CD4-positive, alpha-beta T cell (primary cell): ENCODE measurements around the gene FSTL5. TPM values are rescaled to one million over a fixed set of nuclear protein-coding genes. Genes with fewer than 3 reads are reported as not detected.

ENCODE experiments used
- ATAC-seq: fragments of 200-7000 bp; cut with Tn5 transposase; one replicate; pipeline ENCODE4 v1.10.0; 2022; ENCODE audit warnings: mild to moderate bottlenecking; ENCODE audit not compliant: poor library complexity
- CTCF ChIA-PET: fragments of 350-600 bp; sonication (Branson Sonifier 250); formaldehyde crosslinking; loops from one replicate; lab custom pipeline; 2021; ENCODE audit warnings: antibody characterized with exemption, inconsistent platforms; lab: Charles Lee
- POLR2A ChIA-PET: fragments of 350-600 bp; sonication (Branson Sonifier 250); formaldehyde crosslinking; loops from one replicate; lab custom pipeline; 2021; ENCODE audit warnings: antibody characterized with exemption, inconsistent platforms; lab: Charles Lee
- DNase-seq, 14 experiments: peaks; one replicate each; pipeline ENCODE4 v3.0.0-alpha.2; 2013 to 2020; ENCODE audit warnings: mixed read lengths in 2 of 14
- H3K27ac ChIP-seq, 2 donors: one replicate each; pipeline versions ENCODE4 v1.5.1 to v1.7.0; 2013; ENCODE audit warnings: low read length in 2 of 2, low read depth in 1 of 2, mild to moderate bottlenecking in 1 of 2
- H3K27me3 ChIP-seq, 2 experiments: 1 replicate in 1 of 2; 2 replicates in 1 of 2; pipeline versions ENCODE4 v1.6.1 to v1.7.0; 2013; ENCODE audit warnings: low read length in 2 of 2, control low read depth in 1 of 2, mild to moderate bottlenecking in 1 of 2, moderate library complexity in 1 of 2; ENCODE audit not compliant: insufficient read depth in 2 of 2, control insufficient read depth in 1 of 2
- H3K36me3 ChIP-seq: one replicate; pipeline ENCODE4 v1.6.1; 2013; ENCODE audit warnings: low read length, control low read depth; ENCODE audit not compliant: insufficient read depth
- H3K4me1 ChIP-seq: one replicate; pipeline ENCODE4 v1.6.1; 2013; ENCODE audit warnings: low read length, control low read depth; ENCODE audit not compliant: insufficient read depth
- H3K4me3 ChIP-seq: one replicate; pipeline ENCODE4 v1.5.1; 2013; ENCODE audit warnings: mild to moderate bottlenecking, low read length, moderate library complexity
- H3K9me3 ChIP-seq, 2 experiments: 1 replicate in 1 of 2; 2 replicates in 1 of 2; pipeline versions ENCODE4 v1.6.1 to v1.7.0; 2013; ENCODE audit warnings: low read length in 2 of 2, mild to moderate bottlenecking in 2 of 2, control low read depth in 1 of 2, moderate library complexity in 1 of 2; ENCODE audit not compliant: control insufficient read depth in 1 of 2, insufficient read depth in 1 of 2
- H3K27ac Mint-ChIP-seq: one replicate; pipeline ENCODE4 v1.8.0; 2020; ENCODE audit warnings: mixed read lengths
- H3K27me3 Mint-ChIP-seq: one replicate; pipeline ENCODE4 v1.8.0; 2021; ENCODE audit warnings: mixed read lengths
- H3K36me3 Mint-ChIP-seq: one replicate; pipeline ENCODE4 v1.8.0; 2021; ENCODE audit warnings: low read depth, mixed read lengths
- H3K4me1 Mint-ChIP-seq: one replicate; pipeline ENCODE4 v1.8.0; 2021; ENCODE audit warnings: low read depth, mixed read lengths
- H3K4me3 Mint-ChIP-seq: one replicate; pipeline ENCODE4 v1.8.0; 2020; ENCODE audit warnings: mild to moderate bottlenecking, mixed read lengths
- H3K9me3 Mint-ChIP-seq: one replicate; pipeline ENCODE4 v1.8.0; 2020; ENCODE audit warnings: mixed read lengths
- CTCF ChIP-seq: fragments of 200-600 bp; IDR thresholded peaks from one replicate; pipeline ENCODE4 v1.8.0; 2022; ENCODE audit warnings: antibody characterized with exemption, mild to moderate bottlenecking
- intact Hi-C, 2 experiments: fragments of 100-400 bp; cut with DNase I in 1 of 2; cut with micrococcal nuclease in 1 of 2; formaldehyde crosslinking; loops; one replicate each; pipeline versions ENCODE4 v1.15.1 to v1.9.0; 2023 to 2025; cut with DNase I, micrococcal nuclease
- total RNA-seq, 174 experiments: library from RNA in 2 of 174; stranded (reverse) in 2 of 174; gene quantifications; one replicate each; pipeline ENCODE4 v1.2.3 and lab custom pipeline; 2021 to 2026

Gene FSTL5
- total RNA-seq, 2 experiments from 2014 or later, result not detected

GRCh38 chr4:162162672-162163071 is 1.1 kb downstream of the FSTL5 start:
- TF ChIP-seq CTCF, result no peak
- Histone ChIP-seq H3K4me1 (no peaks in the 10 kb centered on the region), H3K4me3 (no peak overlapping the region), H3K9me3 (peaks cover 3 to 7% of the 10 kb centered on the region in 2 experiments), H3K27me3 (no peaks in the 10 kb centered on the region), H3K27ac (no peak overlapping the region), H3K36me3 (no peaks in the 10 kb centered on the region)
- no peak for ATAC-seq
- no peak overlapping the region for H3K27ac Mint-ChIP-seq
- H3K4me1 Mint-ChIP-seq, result no peaks in the 10 kb centered on the region
- DNase-seq, result no peak
- ChIA-PET POLR2A (interaction anchor here (0.5 kb wide), 1 partner anchor 34 kb away, joined by 3 read pairs; no protein-coding TSS in a partner anchor), CTCF (no interaction called here)
- peaks cover 2% of the 10 kb centered on the region for H3K9me3 Mint-ChIP-seq
- peaks cover 7% of the 10 kb centered on the region for H3K27me3 Mint-ChIP-seq
- intact Hi-C loops, result no loop called here
- H3K4me3 Mint-ChIP-seq, result no peak overlapping the region
- H3K36me3 Mint-ChIP-seq, result no peaks in the 10 kb centered on the region

- ChIA-PET POLR2A (no interaction called here), CTCF (no interaction called here)
- TF ChIP-seq CTCF, result no peak
- H3K27ac ChIP-seq, result no peak overlapping the region
- intact Hi-C loops, result no loop called here
- no peaks in the 10 kb centered on the region for H3K4me1 ChIP-seq
- no peaks in the 10 kb centered on the region for H3K36me3 ChIP-seq
- peaks cover 0 to 5% of the 10 kb centered on the region in 2 experiments for H3K9me3 ChIP-seq
- H3K4me3 ChIP-seq, result no peak overlapping the region
- H3K4me3 Mint-ChIP-seq, result no peak overlapping the region
- no peak for ATAC-seq
- peaks cover 2% of the 10 kb centered on the region for H3K9me3 Mint-ChIP-seq
- H3K27me3 ChIP-seq, result no peaks in the 10 kb centered on the region
- no peak for DNase-seq
- no peaks in the 10 kb centered on the region for H3K27me3 Mint-ChIP-seq
- H3K27ac Mint-ChIP-seq, result no peak overlapping the region
- no peaks in the 10 kb centered on the region for H3K36me3 Mint-ChIP-seq
- H3K4me1 Mint-ChIP-seq, result no peaks in the 10 kb centered on the region
Measured at GRCh38 chr4:162157241-162157640, 6.6 kb downstream of the FSTL5 start.

GRCh38 chr4:162154862-162155540 is 8.8 kb downstream of the FSTL5 start:
- ATAC-seq, result no peak
- Mint-ChIP-seq H3K4me3 (no peak overlapping the region), H3K27me3 (no peaks in the 10 kb centered on the region), H3K27ac (no peak overlapping the region), H3K36me3 (no peaks in the 10 kb centered on the region), H3K9me3 (peaks cover 2% of the 10 kb centered on the region), H3K4me1 (no peaks in the 10 kb centered on the region)
- POLR2A ChIA-PET, result no interaction called here
- Histone ChIP-seq H3K27ac (no peak overlapping the region), H3K27me3 (no peaks in the 10 kb centered on the region), H3K9me3 (peaks cover 0 to 5% of the 10 kb centered on the region in 2 experiments), H3K4me3 (no peak overlapping the region), H3K36me3 (no peaks in the 10 kb centered on the region), H3K4me1 (no peaks in the 10 kb centered on the region)
- no peak for DNase-seq
- intact Hi-C loops, result no loop called here
- no peak for TF ChIP-seq CTCF
- CTCF ChIA-PET, result no interaction called here
